Activated CD4-positive, alpha-beta T cell treated with anti-CD3 and anti-CD28 coated beads, Interleukin-10, Interleukin-2, amounts not matched to agents 100 ng/mL and 50 ng/mL, durations not matched to agents 16 hours and 8 hours (primary cell): Measurements from ENCODE around the gene AGL.
A peak's percentile ranks its signal among the peaks of the same experiment; 100 is the strongest.
"Not testable (repeated sequence)": the region's sequence is repeated elsewhere in the genome, so short reads cannot be mapped to it uniquely, and the experiment has no call there.

Experiments
- DNase-seq: peaks from one replicate; pipeline ENCODE4 v3.0.0-alpha.2; 2020

The AGL gene

GRCh38 chr1:99849744-99850458, at the start of gene AGL:
AGL (plus strand) TSS chr1:99850361; CDS start chr1:99851043, 682 bp downstream.
- peak; percentile 90 for DNase-seq

- DNase-seq: no peak
Measured at GRCh38 chr1:99801584-99801983, 48.6 kb upstream of the AGL start.

- DNase-seq: no peak
Measured at GRCh38 chr1:99806882-99807281, 43.3 kb upstream of the AGL start.

GRCh38 chr1:99808391-99809115, 41.6 kb upstream of the AGL start:
- DNase-seq: peak; percentile 81

- DNase-seq: no peak
Measured at GRCh38 chr1:99811075-99811474, 39.1 kb upstream of the AGL start.

GRCh38 chr1:99811747-99812146, 38.4 kb upstream of the AGL start:
- DNase-seq: no peak

- DNase-seq: no peak
Measured at GRCh38 chr1:99814373-99814900, 35.7 kb upstream of the AGL start.

GRCh38 chr1:99816656-99817055, 33.5 kb upstream of the AGL start:
- no peak for DNase-seq

GRCh38 chr1:99818063-99818699, 32.0 kb upstream of the AGL start:
- DNase-seq: no peak

- peak; percentile 75 for DNase-seq
Measured at GRCh38 chr1:99820546-99820945, 29.6 kb upstream of the AGL start.

GRCh38 chr1:99825098-99825497, 25.1 kb upstream of the AGL start:
- DNase-seq: no peak

- no peak for DNase-seq
Measured at GRCh38 chr1:99825702-99826101, 24.5 kb upstream of the AGL start.

- DNase-seq: no peak
Measured at GRCh38 chr1:99827970-99828369, 22.2 kb upstream of the AGL start.

GRCh38 chr1:99829269-99829668, 20.9 kb upstream of the AGL start:
- no peak for DNase-seq

- not testable (repeated sequence) for DNase-seq
Measured at GRCh38 chr1:99833911-99834310, 16.2 kb upstream of the AGL start.

- not testable (repeated sequence) for DNase-seq
Measured at GRCh38 chr1:99836171-99837103, 13.7 kb upstream of the AGL start.

- not testable (repeated sequence) for DNase-seq
Measured at GRCh38 chr1:99840353-99840752, 9.8 kb upstream of the AGL start.

GRCh38 chr1:99843760-99844159, 6.4 kb upstream of the AGL start:
- DNase-seq: no peak

GRCh38 chr1:99845201-99845600, 5.0 kb upstream of the AGL start:
- DNase-seq: not testable (repeated sequence)

- peak; percentile 7 for DNase-seq
Measured at GRCh38 chr1:99849413-99849743, 783 bp upstream of the AGL start.

GRCh38 chr1:99850459-99851291, 514 bp downstream of the AGL start:
- no peak for DNase-seq
